ENCODE measurements around the gene LALBA.
"Not testable (repeated sequence)": the region's sequence is repeated elsewhere in the genome, so short reads cannot be mapped to it uniquely, and the experiment has no call there.

Gene LALBA

DNA sequence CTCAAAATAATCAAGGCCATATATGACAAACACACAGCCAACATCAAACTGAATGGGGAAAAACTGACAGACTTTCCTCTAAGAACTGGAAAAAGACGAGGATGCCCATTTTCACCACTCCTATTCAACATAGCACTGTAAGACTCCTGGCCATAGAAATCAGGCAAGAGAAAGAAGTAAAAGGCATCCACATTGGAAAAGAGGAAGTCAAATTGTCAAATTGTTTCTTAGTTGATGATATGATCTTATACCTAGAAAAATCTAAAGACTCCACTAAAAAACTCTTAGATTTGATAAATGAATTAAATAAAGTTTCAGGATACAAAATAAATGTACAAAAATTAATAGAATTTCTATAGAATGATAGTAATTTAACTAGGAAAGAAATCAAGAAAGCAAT lies 33.2 kb downstream of the LALBA start:
- ChIA-PET CTCF (no interaction called here), POLR2A (no interaction called here)
- TF ChIP-seq, protein P1, sequence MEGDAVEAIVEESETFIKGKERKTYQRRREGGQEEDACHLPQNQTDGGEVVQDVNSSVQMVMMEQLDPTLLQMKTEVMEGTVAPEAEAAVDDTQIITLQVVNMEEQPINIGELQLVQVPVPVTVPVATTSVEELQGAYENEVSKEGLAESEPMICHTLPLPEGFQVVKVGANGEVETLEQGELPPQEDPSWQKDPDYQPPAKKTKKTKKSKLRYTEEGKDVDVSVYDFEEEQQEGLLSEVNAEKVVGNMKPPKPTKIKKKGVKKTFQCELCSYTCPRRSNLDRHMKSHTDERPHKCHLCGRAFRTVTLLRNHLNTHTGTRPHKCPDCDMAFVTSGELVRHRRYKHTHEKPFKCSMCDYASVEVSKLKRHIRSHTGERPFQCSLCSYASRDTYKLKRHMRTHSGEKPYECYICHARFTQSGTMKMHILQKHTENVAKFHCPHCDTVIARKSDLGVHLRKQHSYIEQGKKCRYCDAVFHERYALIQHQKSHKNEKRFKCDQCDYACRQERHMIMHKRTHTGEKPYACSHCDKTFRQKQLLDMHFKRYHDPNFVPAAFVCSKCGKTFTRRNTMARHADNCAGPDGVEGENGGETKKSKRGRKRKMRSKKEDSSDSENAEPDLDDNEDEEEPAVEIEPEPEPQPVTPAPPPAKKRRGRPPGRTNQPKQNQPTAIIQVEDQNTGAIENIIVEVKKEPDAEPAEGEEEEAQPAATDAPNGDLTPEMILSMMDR (IDR thresholded peaks at IDR 0.05; ENCODE audit: control extremely low read depth, extremely low read depth, low read depth, missing control alignments), result no peak
- DNase-seq (ENCODE audit: extremely low spot score), result no peak

DNA sequence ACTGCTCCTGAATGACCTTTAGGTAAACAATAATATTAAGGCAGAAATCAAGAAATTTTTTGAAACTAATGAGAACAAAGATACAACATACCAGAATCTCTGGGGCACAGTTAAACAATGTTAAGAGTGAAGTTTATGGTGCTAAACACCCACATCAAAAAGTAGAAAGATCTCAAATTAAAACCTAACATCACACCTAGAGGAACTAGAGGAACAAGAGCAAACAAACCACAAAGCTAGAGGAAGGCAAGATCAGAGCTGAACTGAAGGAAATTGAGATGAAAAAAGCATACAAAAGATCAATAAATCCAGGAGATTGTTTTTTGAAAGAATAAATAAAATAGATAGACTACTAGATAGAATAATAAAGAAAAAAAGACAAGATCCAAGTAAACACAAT lies 37.2 kb downstream of the LALBA start:
- POLR2A ChIA-PET, result no interaction called here
- DNase-seq (ENCODE audit: extremely low spot score), result no peak
- CTCF ChIA-PET, result interaction anchor here (0.8 to 1.8 kb wide), 3 partner anchors 10 to 87 kb away, joined by 3 to 4 read pairs (median 4); no protein-coding TSS in a partner anchor
- TF ChIP-seq, protein P1 (IDR thresholded peaks at IDR 0.05; ENCODE audit: control extremely low read depth, extremely low read depth, low read depth, missing control alignments), result no peak

DNA sequence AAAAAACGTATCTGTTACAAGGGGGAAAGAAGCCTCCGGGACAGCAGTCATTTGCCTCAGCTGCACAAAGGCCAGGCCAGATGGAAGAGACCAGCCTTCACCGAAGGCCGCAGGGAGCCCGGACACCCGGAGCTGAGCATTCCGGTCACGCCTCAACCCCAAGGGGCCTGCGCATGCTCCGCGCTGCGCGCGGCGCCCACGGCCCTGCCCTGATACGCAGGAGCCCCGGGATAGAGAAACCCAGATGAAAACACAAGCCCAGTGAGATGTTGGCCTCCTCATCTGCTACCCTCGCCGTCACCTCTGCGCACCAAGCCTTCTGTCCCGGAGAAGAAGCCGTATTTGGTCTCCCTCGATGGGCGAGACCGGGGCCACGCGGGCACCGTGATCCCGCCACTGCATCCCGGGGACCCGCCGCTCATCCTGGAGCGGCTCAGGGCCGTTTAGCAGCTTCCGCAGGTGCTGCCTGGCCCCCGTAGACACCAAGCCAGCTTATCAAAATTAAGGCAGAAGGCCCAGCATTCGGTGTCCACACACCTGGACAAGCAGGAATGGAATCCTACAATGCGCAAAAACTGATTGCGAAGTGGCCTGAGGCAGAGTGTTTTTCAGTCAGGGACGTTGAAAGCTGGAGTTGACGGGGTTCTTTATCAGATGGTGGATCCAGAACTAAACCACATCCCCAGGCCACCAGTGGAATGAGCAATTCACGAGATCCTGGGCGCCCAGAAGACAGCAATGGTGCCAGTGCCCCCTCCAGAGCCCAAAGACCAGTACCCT lies 41.8 kb downstream of the LALBA start:
- TF ChIP-seq, protein P1 (IDR thresholded peaks at IDR 0.05; ENCODE audit: control extremely low read depth, extremely low read depth, low read depth, missing control alignments), result no peak
- POLR2A ChIA-PET, result no interaction called here
- no peak for DNase-seq (ENCODE audit: extremely low spot score)
- CTCF ChIA-PET, result interaction anchor here (3.8 kb wide), 1 partner anchor 14 kb away, joined by 18 read pairs; no protein-coding TSS in a partner anchor

DNA sequence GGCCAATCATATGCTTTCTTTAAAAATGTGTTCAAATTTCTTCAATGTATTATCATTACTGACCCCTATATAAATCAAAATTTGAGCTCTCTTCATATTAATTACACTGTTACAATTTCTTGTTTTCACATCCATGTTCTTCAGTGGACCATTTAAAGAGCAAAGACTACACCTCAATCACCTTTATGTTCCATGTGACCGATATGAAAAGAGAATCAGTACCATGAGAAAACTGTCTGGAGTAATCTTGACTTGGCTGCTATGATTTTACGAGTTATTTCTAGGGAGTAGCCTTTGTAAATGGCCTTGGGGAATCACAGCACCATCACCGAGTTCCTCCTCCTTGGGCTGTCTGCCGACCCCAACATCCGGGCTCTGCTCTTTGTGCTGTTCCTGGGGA lies 44.5 kb downstream of the LALBA start, which contains the start of gene OR8S1:
Gene OR8S1, plus strand, starts transcription at position 301 of the 400 bp plus-strand sequence. Its CDS starts 0 bp downstream, at position 301.
- TF ChIP-seq, protein P1 (IDR thresholded peaks at IDR 0.05; ENCODE audit: control extremely low read depth, extremely low read depth, low read depth, missing control alignments), result no peak
- ChIA-PET CTCF (interaction anchor here (1.3 to 3.8 kb wide), 2 partner anchors 17 to 93 kb away, joined by 4 to 18 read pairs; no protein-coding TSS in a partner anchor), POLR2A (no interaction called here)
- no peak for DNase-seq (ENCODE audit: extremely low spot score)

DNA sequence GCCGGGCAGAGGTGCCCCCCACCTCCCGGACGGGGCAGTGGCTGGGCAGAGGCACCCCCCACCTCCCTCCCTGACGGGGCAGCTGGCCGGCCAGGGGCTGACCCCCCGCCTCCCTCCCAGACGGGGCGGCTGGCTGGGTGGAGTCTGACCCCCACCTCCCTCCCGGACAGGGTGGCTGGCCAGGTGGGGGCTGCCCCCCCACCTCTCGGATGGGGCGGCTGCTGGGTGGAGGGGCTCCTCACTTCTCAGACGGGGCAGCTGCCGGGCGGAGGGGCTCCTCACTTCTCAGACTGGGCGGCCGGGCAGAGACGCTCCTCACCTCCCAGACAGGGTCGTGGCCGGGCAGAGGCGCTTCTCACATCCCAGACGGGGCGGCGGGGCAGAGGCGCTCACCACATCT lies 49.5 kb downstream of the LALBA start:
- POLR2A ChIA-PET; CTCF ChIA-PET; DNase-seq (ENCODE audit: extremely low spot score): not testable (repeated sequence)

Data from GM10248 (cell line).